Esophagus squamous epithelium (tissue), 4 donors: ENCODE results near the gene MACO1.

ENCODE experiments used
- POLR2A ChIP-seq, 4 donors: fragments of 450-650 bp; IDR thresholded peaks; one replicate each; pipeline ENCODE4 v1.6.1; 2017; ENCODE audit warnings: antibody characterized with exemption in 4 of 4, mild to moderate bottlenecking in 4 of 4, moderate library complexity in 3 of 4
- TF ChIP-seq, protein P1 (sequence below), 6 experiments: fragments of 450-650 bp in 4 of 6; fragments of 200-600 bp in 2 of 6; sonication (generic) in 2 of 6; IDR thresholded peaks; one replicate each; pipeline ENCODE4 v1.5.1; 2016 to 2019; ENCODE audit warnings: antibody characterized with exemption in 6 of 6, mild to moderate bottlenecking in 4 of 6, moderate library complexity in 4 of 6

GRCh38 chr1:25474439-25475047 lies 43.8 kb downstream of the MACO1 start:
- TF ChIP-seq, protein P1, sequence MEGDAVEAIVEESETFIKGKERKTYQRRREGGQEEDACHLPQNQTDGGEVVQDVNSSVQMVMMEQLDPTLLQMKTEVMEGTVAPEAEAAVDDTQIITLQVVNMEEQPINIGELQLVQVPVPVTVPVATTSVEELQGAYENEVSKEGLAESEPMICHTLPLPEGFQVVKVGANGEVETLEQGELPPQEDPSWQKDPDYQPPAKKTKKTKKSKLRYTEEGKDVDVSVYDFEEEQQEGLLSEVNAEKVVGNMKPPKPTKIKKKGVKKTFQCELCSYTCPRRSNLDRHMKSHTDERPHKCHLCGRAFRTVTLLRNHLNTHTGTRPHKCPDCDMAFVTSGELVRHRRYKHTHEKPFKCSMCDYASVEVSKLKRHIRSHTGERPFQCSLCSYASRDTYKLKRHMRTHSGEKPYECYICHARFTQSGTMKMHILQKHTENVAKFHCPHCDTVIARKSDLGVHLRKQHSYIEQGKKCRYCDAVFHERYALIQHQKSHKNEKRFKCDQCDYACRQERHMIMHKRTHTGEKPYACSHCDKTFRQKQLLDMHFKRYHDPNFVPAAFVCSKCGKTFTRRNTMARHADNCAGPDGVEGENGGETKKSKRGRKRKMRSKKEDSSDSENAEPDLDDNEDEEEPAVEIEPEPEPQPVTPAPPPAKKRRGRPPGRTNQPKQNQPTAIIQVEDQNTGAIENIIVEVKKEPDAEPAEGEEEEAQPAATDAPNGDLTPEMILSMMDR (IDR thresholded peaks at IDR 0.05) = no peak
- TF ChIP-seq POLR2A (IDR thresholded peaks at IDR 0.05) = no peak
